Measurements from ENCODE around the gene COG5.

COG5 gene

GRCh38 chr7:107322015-107322414 is 241.7 kb downstream of the COG5 start:
- Histone ChIP-seq H3K27me3 (ENCODE audit: insufficient read depth, low read length) (no peaks in the 10 kb centered on the region), H3K27ac (ENCODE audit: low read depth, low read length, poor library complexity, severe bottlenecking) (no peak overlapping the region), H3F3A (ENCODE audit: insufficient read depth, low read length) (no peaks in the 10 kb centered on the region), H3K36me3 (ENCODE audit: insufficient read depth, low read length) (peaks cover 19% of the 10 kb centered on the region), H2AFZ (ENCODE audit: low read length) (no peak overlapping the region), H3K4me3 (ENCODE audit: low read depth, low read length, poor library complexity, severe bottlenecking) (no peak overlapping the region), H3K4me2 (ENCODE audit: low read length) (no peak overlapping the region), H3K79me2 (ENCODE audit: insufficient read depth, low read length) (no peaks in the 10 kb centered on the region), H3K9ac (ENCODE audit: low read length) (no peak overlapping the region), H3K9me2 (ENCODE audit: low read depth, low read length) (no peaks in the 10 kb centered on the region), H3K4me1 (ENCODE audit: insufficient read depth, low read length, severe bottlenecking) (no peaks in the 10 kb centered on the region), H4K20me1 (ENCODE audit: insufficient read depth, low read length) (no peaks in the 10 kb centered on the region), H3K9me3 (ENCODE audit: low read length) (no peaks in the 10 kb centered on the region)
- TF ChIP-seq EZH2 (IDR thresholded peaks at IDR 0.05; ENCODE audit: borderline replicate concordance, low read length), result no peak
- TF ChIP-seq, protein P1, sequence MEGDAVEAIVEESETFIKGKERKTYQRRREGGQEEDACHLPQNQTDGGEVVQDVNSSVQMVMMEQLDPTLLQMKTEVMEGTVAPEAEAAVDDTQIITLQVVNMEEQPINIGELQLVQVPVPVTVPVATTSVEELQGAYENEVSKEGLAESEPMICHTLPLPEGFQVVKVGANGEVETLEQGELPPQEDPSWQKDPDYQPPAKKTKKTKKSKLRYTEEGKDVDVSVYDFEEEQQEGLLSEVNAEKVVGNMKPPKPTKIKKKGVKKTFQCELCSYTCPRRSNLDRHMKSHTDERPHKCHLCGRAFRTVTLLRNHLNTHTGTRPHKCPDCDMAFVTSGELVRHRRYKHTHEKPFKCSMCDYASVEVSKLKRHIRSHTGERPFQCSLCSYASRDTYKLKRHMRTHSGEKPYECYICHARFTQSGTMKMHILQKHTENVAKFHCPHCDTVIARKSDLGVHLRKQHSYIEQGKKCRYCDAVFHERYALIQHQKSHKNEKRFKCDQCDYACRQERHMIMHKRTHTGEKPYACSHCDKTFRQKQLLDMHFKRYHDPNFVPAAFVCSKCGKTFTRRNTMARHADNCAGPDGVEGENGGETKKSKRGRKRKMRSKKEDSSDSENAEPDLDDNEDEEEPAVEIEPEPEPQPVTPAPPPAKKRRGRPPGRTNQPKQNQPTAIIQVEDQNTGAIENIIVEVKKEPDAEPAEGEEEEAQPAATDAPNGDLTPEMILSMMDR (IDR thresholded peaks at IDR 0.05; ENCODE audit: low read length), result no peak

DNA sequence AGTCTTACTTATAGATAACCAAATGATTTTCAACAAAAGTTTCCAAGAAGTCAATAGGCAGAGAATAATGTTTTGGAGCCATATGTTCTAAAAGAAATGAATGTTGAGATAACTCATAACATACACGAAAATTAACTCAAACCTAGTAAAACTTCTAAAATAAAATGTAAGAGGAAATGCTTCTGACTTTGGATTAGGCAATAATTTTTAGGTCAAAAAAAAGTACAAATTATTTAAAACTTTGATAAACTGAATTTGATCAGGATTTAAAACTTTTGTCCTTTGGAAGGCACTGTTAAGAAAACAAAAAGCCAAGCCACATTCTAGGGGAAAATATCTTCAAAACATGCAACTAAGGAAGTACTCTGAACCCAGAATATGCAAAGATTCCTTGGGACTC is 242.1 kb downstream of the COG5 start:
- peaks cover 19% of the 10 kb centered on the region for H3K36me3 ChIP-seq (ENCODE audit: insufficient read depth, low read length)
- no peaks in the 10 kb centered on the region for H3K9me2 ChIP-seq (ENCODE audit: low read depth, low read length)
- no peaks in the 10 kb centered on the region for H3K4me1 ChIP-seq (ENCODE audit: insufficient read depth, low read length, severe bottlenecking)
- no peak overlapping the region for H3K27ac ChIP-seq (ENCODE audit: low read depth, low read length, poor library complexity, severe bottlenecking)
- no peaks in the 10 kb centered on the region for H3K9me3 ChIP-seq (ENCODE audit: low read length)
- H3K4me3 ChIP-seq (ENCODE audit: low read depth, low read length, poor library complexity, severe bottlenecking), result no peak overlapping the region
- no peak overlapping the region for H2AFZ ChIP-seq (ENCODE audit: low read length)
- no peak overlapping the region for H3K4me2 ChIP-seq (ENCODE audit: low read length)
- H4K20me1 ChIP-seq (ENCODE audit: insufficient read depth, low read length), result no peaks in the 10 kb centered on the region
- no peak overlapping the region for H3K9ac ChIP-seq (ENCODE audit: low read length)
- no peaks in the 10 kb centered on the region for H3K79me2 ChIP-seq (ENCODE audit: insufficient read depth, low read length)
- no peaks in the 10 kb centered on the region for H3F3A ChIP-seq (ENCODE audit: insufficient read depth, low read length)
- no peaks in the 10 kb centered on the region for H3K27me3 ChIP-seq (ENCODE audit: insufficient read depth, low read length)
- TF ChIP-seq, protein P1 (IDR thresholded peaks at IDR 0.05; ENCODE audit: low read length), result no peak
- no peak for TF ChIP-seq EZH2 (IDR thresholded peaks at IDR 0.05; ENCODE audit: borderline replicate concordance, low read length)

- Histone ChIP-seq H2AFZ (ENCODE audit: low read length) (no peak overlapping the region), H3K27me3 (ENCODE audit: insufficient read depth, low read length) (no peaks in the 10 kb centered on the region), H3K4me3 (ENCODE audit: low read depth, low read length, poor library complexity, severe bottlenecking) (no peak overlapping the region), H3K79me2 (ENCODE audit: insufficient read depth, low read length) (no peaks in the 10 kb centered on the region), H4K20me1 (ENCODE audit: insufficient read depth, low read length) (no peaks in the 10 kb centered on the region), H3F3A (ENCODE audit: insufficient read depth, low read length) (no peaks in the 10 kb centered on the region), H3K27ac (ENCODE audit: low read depth, low read length, poor library complexity, severe bottlenecking) (no peak overlapping the region), H3K9ac (ENCODE audit: low read length) (no peak overlapping the region), H3K4me2 (ENCODE audit: low read length) (no peak overlapping the region), H3K36me3 (ENCODE audit: insufficient read depth, low read length) (peaks cover 19% of the 10 kb centered on the region), H3K9me2 (ENCODE audit: low read depth, low read length) (no peaks in the 10 kb centered on the region), H3K4me1 (ENCODE audit: insufficient read depth, low read length, severe bottlenecking) (no peaks in the 10 kb centered on the region), H3K9me3 (ENCODE audit: low read length) (no peaks in the 10 kb centered on the region)
- TF ChIP-seq, protein P1 (IDR thresholded peaks at IDR 0.05; ENCODE audit: low read length), result no peak
- TF ChIP-seq EZH2 (IDR thresholded peaks at IDR 0.05; ENCODE audit: borderline replicate concordance, low read length), result no peak
Measured at GRCh38 chr7:107319724-107320228, 243.9 kb downstream of the COG5 start.
